DOHH2 (cell line): ENCODE data around the gene ZNF214.

Experiments
- CTCF ChIP-seq: fragments of 200-600 bp; sonication (generic); IDR thresholded peaks from one replicate; pipeline ENCODE4 v1.5.1; 2014; ENCODE audit warnings: antibody characterized with exemption, mild to moderate bottlenecking, low read depth, low read length; ENCODE audit not compliant: poor library complexity, severe bottlenecking
- EZH2phosphoT487 ChIP-seq: fragments of 200-600 bp; sonication (generic); IDR thresholded peaks from 2 replicates; pipeline ENCODE4 v1.6.1; 2017; ENCODE audit warnings: borderline replicate concordance, mild to moderate bottlenecking, antibody characterized with exemption, low read length, moderate library complexity, mixed read lengths

GRCh38 chr11:7021318-7021717 is 1.2 kb upstream of the ZNF214 start:
- no peak for TF ChIP-seq CTCF
- no peak for TF ChIP-seq EZH2phosphoT487
